ENCODE measurements around the gene PHACTR1. TPM values are rescaled to one million over a fixed set of nuclear protein-coding genes. Genes with fewer than 3 reads are reported as not detected.
"Not testable (repeated sequence)": the region's sequence is repeated elsewhere in the genome, so short reads cannot be mapped to it uniquely, and the experiment has no call there.

PHACTR1 gene
- not detected in 2 replicates for total RNA-seq (2014; rRNA removed; shearing (Covaris generic))

DNA sequence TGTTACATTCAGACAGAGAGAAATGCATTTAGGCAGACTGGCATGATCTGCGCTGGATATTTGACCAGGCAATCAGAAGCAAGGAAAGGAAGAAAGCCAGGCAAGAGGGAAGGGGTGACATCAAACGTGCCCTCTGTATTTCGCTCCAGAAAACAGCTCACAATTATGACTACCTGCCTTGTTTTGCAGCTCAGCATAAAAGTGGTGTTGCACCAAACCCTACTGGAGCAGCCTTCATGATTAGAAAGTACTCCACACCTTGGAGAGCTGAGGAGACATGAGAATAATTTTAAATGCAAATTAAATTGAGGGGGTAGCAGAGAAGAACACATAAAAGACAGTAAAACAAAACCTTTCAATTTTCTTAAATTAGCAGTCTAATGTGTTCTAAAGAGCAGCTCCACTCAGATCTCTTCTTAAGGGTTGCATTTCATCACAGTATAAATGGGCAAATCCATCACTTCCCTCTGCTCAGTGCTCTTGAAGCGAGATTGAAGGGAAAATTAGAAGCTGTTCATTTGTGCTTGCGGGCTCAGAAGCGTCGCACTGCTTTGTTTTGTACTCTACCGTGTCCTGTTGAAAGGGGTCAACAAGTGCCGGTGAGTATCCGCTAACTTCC lies at the start of gene PHACTR1:
TSS of gene PHACTR1 (plus strand) at position 470 of the 619 bp plus-strand sequence.
- no peak for DNase-seq (ENCODE audit: low spot score)

DNA sequence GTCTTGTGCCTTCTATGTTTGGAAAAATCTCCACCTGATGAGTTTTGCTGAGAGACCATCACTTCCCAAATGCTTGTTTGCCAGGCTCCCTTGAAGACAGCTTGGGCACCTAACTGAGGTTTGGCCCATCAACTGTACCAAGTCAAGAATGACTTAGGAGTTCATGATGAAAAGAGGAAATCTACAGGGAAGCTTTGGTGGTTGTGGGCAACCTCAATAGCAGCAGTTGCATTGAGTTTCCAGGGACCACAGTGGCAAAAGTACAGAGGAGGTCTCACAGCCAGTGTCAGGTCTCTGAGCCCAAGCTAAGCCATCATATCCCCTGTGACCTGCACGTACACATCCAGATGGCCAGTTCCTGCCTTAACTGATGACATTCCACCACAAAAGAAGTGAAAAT lies 49.7 kb upstream of the PHACTR1 start:
- no peak for DNase-seq (ENCODE audit: low spot score)

GRCh38 chr6:12675931-12676330 lies 40.6 kb upstream of the PHACTR1 start:
- DNase-seq (ENCODE audit: low spot score), result no peak

- DNase-seq (ENCODE audit: low spot score), result no peak
Measured at GRCh38 chr6:12679341-12679740, 37.2 kb upstream of the PHACTR1 start.

- DNase-seq (ENCODE audit: low spot score), result no peak
Measured at GRCh38 chr6:12693122-12693521, 23.4 kb upstream of the PHACTR1 start.

- no peak for DNase-seq (ENCODE audit: low spot score)
Measured at GRCh38 chr6:12698298-12698697, 18.3 kb upstream of the PHACTR1 start.

GRCh38 chr6:12704946-12705345 lies 11.6 kb upstream of the PHACTR1 start:
- DNase-seq (ENCODE audit: low spot score), result no peak

DNA sequence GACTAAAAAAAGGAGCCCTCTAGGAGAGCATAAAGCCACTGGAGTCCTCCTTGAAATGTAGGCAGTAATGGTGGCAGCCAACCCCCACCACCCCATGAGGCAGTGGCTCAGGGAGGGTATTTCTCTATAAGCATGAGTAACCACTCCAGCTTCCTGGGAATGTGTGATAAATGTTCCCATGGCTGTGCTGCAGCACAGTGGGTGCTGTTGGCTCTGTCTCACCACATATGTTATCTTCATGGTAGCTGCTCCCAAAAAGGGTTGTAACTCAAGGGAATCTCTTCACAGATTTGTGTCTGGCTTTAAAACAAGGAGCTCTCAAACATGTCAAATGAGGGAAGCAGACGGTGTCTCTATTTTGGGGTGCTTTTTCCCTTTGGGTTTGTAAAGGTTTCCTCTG lies 7.5 kb upstream of the PHACTR1 start:
- DNase-seq (ENCODE audit: low spot score), result no peak

DNA sequence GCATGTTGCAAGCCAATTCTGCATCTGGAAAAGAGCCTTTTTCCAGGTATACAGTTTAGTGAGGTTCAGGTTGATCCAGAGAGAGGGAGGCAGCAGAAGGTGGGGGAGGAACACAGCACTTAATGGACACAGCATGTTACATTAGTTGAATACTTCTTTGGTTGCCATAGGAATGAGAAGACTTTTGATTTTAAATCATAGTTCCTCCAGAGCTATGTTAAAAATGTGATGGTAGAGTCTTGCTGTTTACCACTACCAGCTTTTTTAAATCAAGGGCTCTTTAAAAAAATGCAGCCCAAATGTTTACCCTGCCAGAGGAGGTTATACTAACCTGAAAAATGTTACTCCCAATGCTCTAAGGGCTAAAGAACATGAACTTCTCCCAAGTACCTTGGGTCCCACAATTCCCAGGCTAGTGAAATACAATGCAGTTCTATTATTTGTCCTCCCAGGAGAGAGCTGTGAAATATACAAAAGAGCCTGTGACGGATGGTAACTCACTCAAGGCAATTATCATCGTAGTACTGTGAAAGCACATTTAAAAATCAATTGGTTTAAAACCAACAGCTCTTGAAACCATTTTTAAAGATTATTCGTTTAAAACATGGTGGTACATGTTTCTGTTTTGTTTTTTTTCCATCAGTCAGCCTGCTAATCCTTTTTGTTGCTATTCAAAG lies 6.9 kb upstream of the PHACTR1 start:
- no peak for DNase-seq (ENCODE audit: low spot score)

DNA sequence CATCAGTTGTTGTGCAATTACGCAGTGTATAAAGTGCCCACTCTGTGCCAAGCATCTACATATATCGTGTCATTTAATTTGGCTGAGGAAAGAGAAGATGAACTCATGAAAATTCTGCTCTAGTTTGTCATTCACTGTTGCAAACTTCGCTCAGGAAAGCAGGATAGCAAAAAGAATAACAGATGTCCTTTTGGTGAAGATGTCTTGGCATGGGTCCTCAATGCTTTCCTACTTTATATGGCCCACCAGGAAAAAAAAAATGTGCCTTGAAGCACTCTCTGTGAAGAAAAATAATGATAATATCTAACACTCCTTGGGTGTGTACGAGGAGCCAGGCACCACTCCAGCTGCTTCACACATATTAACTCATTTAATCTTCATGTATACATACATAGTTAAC lies 5.6 kb upstream of the PHACTR1 start:
- no peak for DNase-seq (ENCODE audit: low spot score)

- no peak for DNase-seq (ENCODE audit: low spot score)
Measured at GRCh38 chr6:12714022-12714421, 2.5 kb upstream of the PHACTR1 start.

GRCh38 chr6:12715437-12715836 lies 1.1 kb upstream of the PHACTR1 start:
- DNase-seq (ENCODE audit: low spot score), result no peak

DNA sequence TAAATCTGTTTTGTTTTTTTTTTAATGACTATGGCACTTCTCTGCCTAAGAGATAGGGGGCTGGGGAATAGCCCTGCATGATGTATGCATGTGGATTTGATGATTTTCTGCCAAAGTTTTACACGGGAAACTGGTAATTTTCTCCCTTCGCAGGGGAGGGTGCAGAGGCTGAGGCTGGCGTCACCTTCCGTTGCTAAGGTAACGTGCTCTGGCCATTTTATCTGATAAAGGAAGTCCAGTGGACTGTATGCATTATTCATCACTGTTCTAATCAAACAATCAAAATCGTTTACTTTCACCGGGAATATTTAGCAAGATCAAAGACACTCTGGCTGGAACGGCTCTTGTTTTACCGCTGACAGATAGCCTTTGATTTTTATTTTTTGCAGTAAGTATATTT lies 789 bp downstream of the PHACTR1 start:
- no peak for DNase-seq (ENCODE audit: low spot score)

DNA sequence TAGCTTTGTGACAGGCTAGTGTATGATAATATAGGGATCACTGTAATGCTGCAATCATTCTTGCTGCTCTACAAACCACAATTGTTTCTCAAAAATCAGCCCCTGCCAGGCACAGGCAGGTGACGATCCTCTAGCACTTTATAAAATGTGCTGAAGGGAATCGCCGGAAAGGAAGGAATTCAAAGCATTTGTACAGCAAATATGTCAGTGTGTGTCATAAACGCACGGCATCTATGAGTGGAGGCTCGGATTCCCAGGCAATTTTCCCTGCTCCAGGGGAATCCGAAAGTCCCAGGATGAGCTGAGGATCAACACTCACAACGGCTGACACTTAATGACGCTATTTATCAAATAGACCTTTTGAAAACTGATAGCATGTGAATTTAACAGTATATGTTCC lies 1.4 kb downstream of the PHACTR1 start:
- DNase-seq (ENCODE audit: low spot score), result no peak

DNA sequence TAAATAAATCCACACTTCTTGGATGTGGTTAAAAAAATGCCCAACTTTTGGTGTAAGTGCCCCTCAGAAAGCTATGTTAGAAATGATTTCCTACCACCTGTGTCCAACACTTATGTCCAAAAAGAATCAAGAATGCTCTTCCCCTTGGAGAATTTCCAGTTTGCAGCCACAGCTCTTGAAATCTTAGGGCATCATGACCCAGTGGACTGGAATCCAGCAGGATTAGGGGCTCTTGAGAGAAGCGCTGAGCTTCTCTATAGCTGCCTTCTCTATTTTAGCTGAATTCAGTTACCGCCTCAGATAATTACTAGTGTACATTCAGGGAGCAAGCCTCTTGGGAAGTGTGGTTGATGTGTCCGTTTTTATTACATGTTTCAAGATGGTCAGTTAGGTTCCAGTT lies 2.5 kb downstream of the PHACTR1 start:
- DNase-seq (ENCODE audit: low spot score), result no peak

DNA sequence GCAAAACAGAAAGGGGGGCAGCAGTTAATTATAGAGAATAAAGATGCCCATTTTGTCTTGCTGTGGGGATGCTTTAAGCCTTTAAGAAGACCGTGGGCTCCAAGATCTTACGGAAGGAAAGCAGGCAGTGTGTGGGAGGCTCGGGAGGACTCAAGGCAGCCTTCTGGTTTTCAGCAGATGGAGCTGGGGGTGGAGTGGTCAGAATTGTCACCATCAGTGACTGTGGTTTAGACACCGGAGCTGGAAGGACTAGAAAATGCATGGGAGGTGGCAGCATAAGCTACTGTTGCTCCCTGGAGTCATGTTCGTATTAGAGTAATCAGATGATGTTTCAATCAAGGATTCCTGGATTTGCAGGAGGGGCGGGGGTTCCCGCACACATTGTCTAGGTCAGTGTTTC lies 3.7 kb downstream of the PHACTR1 start:
- DNase-seq (ENCODE audit: low spot score), result no peak

DNA sequence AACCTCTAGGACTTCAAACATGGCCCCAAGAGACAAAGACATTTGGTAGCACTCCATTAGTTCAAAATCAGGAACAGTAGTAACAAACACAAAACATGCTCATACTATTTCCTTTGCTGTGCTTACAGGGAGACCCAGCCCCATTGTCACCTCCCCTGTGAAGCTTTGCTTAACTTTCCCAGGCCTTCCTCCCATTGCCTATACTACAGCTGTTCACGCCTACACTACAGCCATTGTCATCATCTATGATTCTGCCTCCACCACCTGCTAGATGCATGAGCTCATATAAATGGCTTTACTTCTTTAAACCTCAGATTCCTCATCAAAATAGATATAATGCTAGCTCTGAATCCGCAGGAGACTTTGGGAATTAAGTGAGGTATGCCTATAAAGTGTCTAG lies 8.7 kb downstream of the PHACTR1 start:
- DNase-seq (ENCODE audit: low spot score), result no peak

DNA sequence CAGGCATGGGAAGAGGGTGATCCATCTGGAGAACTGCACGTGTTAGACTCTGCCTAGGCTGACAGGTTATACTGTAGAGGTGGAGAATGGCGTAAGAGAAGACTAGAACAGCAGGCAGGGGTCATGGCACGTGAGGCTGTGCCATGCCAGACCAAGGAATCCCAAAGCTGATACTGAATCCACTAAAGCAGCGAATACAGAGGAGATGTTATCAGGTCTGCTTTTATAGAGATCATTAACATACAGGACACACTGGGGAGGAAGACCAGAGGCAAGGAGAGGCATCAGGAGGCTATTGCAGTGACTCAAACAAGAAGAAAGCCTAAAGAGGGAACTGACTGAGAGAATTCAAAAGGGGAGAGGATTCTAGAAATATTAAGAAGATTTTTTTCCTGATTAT lies 12.9 kb downstream of the PHACTR1 start:
- no peak for DNase-seq (ENCODE audit: low spot score)

DNA sequence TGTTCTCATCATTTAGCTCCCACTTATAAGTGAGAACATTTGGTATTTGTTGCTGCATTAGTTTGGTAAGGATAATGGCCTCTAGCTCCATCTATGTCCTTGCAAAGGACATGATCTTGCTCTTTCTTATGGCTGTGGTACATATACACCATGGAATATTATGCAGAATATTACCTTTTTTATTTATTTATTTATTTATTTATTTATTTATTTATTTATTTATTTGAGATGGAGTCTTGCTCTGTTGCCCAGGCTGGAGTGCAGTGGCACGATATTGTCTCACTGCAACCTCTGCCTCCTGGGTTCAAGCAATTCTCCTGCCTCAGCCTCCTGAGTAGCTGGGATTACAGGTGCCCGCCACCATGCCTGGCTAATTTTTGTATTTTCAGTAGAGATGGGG lies 14.2 kb downstream of the PHACTR1 start:
- DNase-seq (ENCODE audit: low spot score), result not testable (repeated sequence)

DNA sequence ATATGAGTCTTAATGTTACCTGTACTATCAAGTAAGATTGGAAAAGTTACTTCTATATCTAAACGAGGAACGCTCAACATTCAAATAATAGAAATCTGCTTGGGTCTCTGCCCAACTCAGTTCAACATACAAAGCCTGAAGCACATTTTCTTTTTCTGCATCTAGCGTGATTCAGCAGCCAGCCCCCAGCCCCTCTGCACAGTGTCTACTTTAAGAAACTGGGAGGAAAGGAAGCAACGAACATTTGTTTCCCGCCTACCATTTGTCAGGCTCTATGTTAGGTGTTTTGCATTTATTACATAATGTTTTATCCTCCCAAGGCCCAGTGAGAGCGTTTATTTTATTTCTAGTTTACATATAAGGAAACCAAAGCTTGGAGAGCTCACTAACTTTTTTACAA lies 17.3 kb downstream of the PHACTR1 start:
- DNase-seq (ENCODE audit: low spot score), result no peak

- no peak for DNase-seq (ENCODE audit: low spot score)
Measured at GRCh38 chr6:12735786-12736185, 19.2 kb downstream of the PHACTR1 start.

- no peak for DNase-seq (ENCODE audit: low spot score)
Measured at GRCh38 chr6:12748411-12748810, 31.8 kb downstream of the PHACTR1 start.

DNA sequence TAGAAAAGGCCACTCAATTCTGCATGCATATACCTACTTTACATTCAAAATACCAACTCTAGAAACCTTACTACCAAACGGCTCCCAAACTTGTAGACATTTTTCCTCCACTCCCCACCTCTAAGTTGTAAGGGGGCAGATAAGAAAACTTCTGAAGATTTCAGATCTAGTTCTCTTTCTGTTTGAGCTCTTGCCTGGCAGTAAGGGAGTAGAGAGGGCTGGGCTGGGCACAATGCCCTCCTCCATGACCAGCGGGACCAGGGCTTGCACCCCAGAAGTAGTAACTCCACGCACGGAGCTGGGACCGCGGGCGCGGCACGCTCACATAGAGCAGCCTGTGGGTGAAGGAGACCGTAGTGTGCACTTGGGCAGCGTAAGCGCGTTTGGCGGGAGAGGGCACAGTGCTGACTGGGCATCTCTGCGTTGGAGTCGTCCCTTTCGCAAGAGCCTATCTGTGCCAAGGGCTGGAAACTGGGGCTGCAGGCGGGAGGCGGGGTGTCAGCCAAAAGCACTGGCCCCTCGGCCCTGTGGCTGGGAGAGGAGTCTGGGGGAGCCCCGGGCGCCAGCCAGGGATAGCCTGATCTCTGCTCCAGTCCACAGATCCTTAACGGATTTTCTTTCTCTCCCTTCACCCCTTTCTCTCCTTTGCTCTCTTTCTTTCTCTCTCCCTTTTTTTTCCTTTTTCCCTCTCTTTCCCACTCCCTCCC lies 32.4 kb downstream of the PHACTR1 start:
- no peak for DNase-seq (ENCODE audit: low spot score)
